HG02610 (cell line): ENCODE measurements around the gene RIC8B.

ENCODE experiments used
- ATAC-seq: cut with Tn5 transposase; IDR thresholded peaks from one replicate; pipeline ENCODE4 v1.9.1; 2021; ENCODE audit warnings: mild to moderate bottlenecking, moderate library complexity; ENCODE audit not compliant: unreplicated experiment

RIC8B gene

GRCh38 chr12:106926657-106927056 lies 152.2 kb downstream of the RIC8B start:
- no peak for ATAC-seq

DNA sequence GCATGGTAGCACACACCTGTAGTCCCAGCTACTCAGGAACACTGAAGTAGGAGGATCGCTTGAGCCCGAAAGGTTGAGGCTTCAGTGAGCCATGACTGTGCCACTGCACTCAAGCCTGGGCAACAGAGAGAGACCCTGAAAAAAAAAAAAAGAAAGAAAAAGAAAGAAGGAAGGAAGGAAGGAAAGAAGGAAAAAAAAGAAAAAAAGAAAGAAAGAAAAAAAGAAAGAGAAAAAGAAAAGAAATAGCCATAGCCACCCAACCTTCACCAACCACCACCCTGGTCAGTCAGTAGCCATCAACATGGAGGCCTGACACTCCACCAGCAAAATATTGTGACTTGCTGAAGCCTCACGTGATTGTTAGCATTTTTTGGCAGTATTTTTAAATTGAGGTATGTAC lies 159.8 kb downstream of the RIC8B start:
- no peak for ATAC-seq
